ENCODE measurements around the gene RPRD1B.
A peak's percentile ranks its signal among the peaks of the same experiment; 100 is the strongest.

The RPRD1B gene

GRCh38 chr20:38036366-38036765 lies 2.8 kb downstream of the RPRD1B start:
- no peak for DNase-seq (ENCODE audit: low spot score)

DNA sequence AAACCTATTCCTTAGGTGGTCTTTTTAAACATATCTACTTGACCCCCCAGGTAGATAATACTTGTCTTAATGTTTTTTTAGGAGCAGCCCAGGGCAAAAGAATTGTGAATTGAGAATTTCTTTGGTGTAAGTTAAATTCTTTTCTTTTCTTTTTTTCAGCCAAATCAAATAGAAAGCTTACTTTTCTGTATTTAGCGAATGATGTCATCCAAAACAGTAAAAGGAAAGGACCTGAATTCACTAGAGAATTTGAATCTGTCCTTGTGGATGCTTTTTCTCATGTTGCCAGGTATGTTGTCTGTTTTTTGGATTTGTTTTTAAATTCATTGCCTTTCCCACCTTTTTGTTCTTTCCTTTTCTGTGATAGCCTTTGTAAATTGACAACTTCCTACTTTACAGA lies 6.7 kb downstream of the RPRD1B start:
- DNase-seq (ENCODE audit: low spot score) = no peak

- no peak for DNase-seq (ENCODE audit: low spot score)
Measured at GRCh38 chr20:38043512-38044300, 10.2 kb downstream of the RPRD1B start.

GRCh38 chr20:38044685-38045084 lies 11.1 kb downstream of the RPRD1B start:
- no peak for DNase-seq (ENCODE audit: low spot score)

- DNase-seq (ENCODE audit: low spot score) = no peak
Measured at GRCh38 chr20:38046572-38046971, 13.0 kb downstream of the RPRD1B start.

- DNase-seq (ENCODE audit: low spot score) = no peak
Measured at GRCh38 chr20:38049800-38050199, 16.3 kb downstream of the RPRD1B start.

- DNase-seq (ENCODE audit: low spot score) = no peak
Measured at GRCh38 chr20:38050686-38051085, 17.1 kb downstream of the RPRD1B start.

- DNase-seq (ENCODE audit: low spot score) = no peak
Measured at GRCh38 chr20:38052870-38053269, 19.3 kb downstream of the RPRD1B start.

GRCh38 chr20:38054647-38055046 lies 21.1 kb downstream of the RPRD1B start:
- DNase-seq (ENCODE audit: low spot score) = no peak

DNA sequence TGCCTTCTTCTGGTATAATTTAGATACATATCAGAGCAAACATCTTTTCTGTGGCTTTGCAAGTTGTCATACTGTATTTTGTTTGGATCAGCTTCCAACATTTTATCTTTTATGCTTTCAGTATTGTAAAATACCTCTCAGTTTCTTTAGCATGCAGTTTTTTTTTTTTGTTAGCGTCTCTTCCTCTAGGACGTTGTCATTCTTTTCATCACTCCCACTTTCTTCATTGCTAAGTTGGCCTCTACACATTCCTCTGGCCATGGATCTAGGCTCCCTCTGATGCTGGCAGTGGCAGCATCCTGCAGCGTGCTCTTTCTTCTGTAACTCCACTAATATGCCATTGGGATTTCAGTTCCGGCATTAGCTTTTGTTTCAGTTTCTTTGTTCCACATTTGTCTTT lies 21.7 kb downstream of the RPRD1B start:
- no peak for DNase-seq (ENCODE audit: low spot score)

DNA sequence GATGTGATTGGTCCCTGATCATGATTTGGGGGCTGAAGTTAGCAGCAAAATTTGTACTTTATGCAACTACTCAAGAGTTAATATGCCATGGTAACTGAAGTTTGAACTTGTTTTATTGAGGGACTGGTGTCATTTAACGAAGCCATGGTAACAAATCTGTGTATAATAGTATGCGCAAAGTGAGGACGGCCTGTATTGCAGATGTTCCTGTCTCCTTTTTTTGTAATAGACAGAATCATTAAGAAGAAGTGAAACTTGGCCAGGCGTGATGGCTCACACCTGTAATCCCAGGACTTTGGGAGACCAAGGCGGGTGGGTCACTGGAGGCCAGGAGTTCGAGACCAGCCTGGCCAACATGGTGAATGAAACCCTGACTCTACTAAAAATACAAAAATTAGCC lies 22.3 kb downstream of the RPRD1B start:
- no peak for DNase-seq (ENCODE audit: low spot score)

DNA sequence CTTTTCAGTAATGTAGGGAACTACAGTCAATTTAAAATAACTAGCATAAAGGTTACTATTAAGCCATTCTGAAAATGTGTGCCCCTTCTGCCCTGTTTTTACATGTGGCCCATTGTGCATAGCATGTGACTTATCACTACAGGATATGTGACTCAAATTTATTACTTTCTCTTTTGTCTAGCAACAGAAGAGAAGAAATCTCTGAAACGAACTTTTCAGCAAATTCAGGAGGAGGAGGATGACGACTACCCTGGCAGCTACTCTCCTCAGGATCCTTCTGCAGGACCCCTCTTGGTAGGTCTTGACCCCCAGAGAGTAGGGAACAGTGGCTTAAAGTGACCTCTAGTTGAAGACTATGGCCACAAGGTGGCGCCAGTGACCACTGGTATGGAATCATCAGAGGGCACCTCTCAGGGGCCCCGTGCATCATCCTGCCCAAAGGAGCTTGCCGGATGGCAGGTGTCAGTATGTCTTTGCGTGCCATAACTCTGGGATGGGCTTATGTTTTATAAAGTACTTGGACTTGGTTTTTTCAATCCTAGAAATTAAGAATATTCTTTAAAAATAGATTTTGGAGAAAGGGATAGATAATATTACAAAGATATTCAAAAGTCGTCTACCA lies 23.9 kb downstream of the RPRD1B start:
- DNase-seq (ENCODE audit: low spot score) = peak; percentile 79

DNA sequence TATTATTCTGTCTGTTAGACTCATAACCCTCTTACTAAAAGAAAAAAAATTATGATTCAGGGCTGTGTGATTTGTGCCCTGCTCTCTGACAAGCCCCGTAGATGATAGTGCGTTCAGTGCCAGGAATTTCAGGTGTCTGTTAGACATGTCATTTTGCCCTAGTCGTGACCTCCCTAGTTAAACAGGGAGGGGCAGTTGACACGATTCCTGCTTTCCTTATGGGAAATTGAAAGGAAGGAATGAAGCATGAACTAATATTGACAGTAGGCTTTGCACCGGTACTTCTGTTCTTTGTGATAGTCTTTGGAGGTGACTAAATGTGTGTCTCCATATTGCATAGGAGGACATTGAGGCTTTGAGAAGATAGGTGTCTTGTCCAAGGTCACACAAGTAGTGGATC lies 26.3 kb downstream of the RPRD1B start:
- no peak for DNase-seq (ENCODE audit: low spot score)

- DNase-seq (ENCODE audit: low spot score) = no peak
Measured at GRCh38 chr20:38060536-38060935, 27.0 kb downstream of the RPRD1B start.

GRCh38 chr20:38061109-38061508 lies 27.6 kb downstream of the RPRD1B start:
- DNase-seq (ENCODE audit: low spot score) = no peak

GRCh38 chr20:38062890-38063289 lies 29.3 kb downstream of the RPRD1B start:
- DNase-seq (ENCODE audit: low spot score) = no peak

- no peak for DNase-seq (ENCODE audit: low spot score)
Measured at GRCh38 chr20:38063911-38064530, 30.5 kb downstream of the RPRD1B start.

- DNase-seq (ENCODE audit: low spot score) = no peak
Measured at GRCh38 chr20:38065764-38066375, 32.3 kb downstream of the RPRD1B start.

DNA sequence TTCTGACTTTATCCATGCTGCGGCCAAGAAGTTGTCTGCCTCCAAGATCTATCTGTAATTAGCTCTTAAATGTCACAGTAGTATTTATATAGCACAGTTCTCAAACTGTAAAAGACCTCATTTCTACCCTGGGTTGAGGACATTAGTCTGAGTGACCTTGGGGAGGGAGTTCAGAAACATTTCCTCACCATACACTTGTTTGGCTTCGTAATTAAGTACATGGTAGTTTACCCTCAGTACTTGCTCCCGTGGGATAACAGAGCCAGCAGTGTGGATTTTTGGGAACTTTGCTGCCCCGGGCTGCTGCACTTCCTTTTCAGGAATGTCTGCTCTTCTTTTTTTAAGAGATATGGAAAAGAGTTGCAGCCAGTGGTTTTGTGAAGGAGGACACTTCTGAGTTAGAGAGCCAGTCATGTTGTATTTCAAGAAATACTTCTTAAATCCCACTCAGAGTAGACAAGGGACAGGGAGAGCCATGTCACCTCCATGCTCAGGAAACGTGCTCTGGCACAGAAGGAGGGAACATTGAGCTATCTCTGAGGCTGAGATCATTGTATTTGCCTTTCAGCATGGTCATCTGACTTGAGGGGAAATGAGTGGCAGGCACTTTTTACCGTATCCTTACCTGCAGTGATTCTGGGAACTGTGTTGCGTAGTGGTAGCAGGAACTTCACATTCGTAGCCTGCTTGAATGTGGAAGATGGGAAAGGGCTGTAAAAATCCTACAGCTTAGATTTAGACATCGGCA lies 33.6 kb downstream of the RPRD1B start:
- no peak for DNase-seq (ENCODE audit: low spot score)

GRCh38 chr20:38067717-38068365 lies 34.3 kb downstream of the RPRD1B start:
- DNase-seq (ENCODE audit: low spot score) = no peak

DNA sequence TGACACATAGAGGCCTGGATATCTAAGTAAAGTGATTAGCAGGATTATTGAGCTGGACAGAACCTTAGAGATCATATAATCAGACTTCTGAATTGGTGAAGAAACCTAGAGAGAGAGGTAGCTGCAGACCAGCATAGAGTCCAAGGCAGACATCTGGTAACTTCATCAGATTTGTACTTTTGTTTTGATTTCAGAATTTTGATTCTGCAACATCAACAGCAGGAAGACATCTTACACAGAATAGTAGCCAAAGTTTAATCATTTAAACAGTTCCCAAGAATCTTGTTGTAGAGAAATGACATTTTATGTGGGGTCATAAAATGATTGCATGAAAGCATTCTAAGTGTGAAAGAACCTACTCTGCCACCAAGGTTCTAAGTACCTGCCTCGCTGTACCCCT lies 39.4 kb downstream of the RPRD1B start:
- no peak for DNase-seq (ENCODE audit: low spot score)

All from pons (tissue), 1 donor.